Vagina (tissue), 2 donors: Measurements from ENCODE around the gene IFNGR2.
"Not testable (repeated sequence)": the region's sequence is repeated elsewhere in the genome, so short reads cannot be mapped to it uniquely, and the experiment has no call there.

ENCODE experiments used
- POLR2A ChIP-seq, 2 donors: fragments of 450-650 bp; IDR thresholded peaks; one replicate each; pipeline ENCODE4 v1.6.1; 2017; ENCODE audit warnings: antibody characterized with exemption in 2 of 2, mild to moderate bottlenecking in 2 of 2, moderate library complexity in 2 of 2
- TF ChIP-seq, protein P1 (sequence below), 3 experiments: fragments of 450-650 bp in 2 of 3; fragments of 200-600 bp in 1 of 3; sonication (generic) in 1 of 3; IDR thresholded peaks; one replicate each; pipeline ENCODE4 v1.5.1; 2017 to 2019; ENCODE audit warnings: antibody characterized with exemption in 3 of 3, mild to moderate bottlenecking in 2 of 3, moderate library complexity in 2 of 3

DNA sequence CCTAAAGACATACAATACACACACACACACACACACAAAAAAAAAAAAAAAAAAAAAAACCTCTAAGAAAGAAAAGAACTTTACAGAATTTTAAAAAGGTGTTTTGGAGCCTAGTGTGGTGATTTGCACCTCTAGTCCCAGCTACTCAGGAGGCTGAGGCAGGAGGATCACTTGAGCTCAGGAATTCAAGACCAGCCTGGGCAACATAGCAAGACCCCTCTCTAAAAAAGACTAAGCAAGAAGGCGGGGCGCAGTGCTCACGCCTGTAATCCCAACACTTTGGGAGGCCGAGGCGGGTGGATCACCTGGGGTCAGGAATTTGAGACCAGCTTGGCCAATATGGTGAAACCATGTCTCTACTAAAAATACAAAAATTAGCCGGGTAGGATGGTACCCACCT lies 43.4 kb downstream of the IFNGR2 start:
- TF ChIP-seq, protein P1, sequence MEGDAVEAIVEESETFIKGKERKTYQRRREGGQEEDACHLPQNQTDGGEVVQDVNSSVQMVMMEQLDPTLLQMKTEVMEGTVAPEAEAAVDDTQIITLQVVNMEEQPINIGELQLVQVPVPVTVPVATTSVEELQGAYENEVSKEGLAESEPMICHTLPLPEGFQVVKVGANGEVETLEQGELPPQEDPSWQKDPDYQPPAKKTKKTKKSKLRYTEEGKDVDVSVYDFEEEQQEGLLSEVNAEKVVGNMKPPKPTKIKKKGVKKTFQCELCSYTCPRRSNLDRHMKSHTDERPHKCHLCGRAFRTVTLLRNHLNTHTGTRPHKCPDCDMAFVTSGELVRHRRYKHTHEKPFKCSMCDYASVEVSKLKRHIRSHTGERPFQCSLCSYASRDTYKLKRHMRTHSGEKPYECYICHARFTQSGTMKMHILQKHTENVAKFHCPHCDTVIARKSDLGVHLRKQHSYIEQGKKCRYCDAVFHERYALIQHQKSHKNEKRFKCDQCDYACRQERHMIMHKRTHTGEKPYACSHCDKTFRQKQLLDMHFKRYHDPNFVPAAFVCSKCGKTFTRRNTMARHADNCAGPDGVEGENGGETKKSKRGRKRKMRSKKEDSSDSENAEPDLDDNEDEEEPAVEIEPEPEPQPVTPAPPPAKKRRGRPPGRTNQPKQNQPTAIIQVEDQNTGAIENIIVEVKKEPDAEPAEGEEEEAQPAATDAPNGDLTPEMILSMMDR (IDR thresholded peaks at IDR 0.05) = not testable (repeated sequence)
- not testable (repeated sequence) for TF ChIP-seq POLR2A (IDR thresholded peaks at IDR 0.05)
